SU-DHL-6 (cell line): Measurements from ENCODE around the gene UQCRC1.

ENCODE experiments used
- H2AFZ ChIP-seq: fragments of 200-600 bp; sonication (generic); 2 replicates; pipeline ENCODE4 v1.6.1; 2014; ENCODE audit warnings: low read depth, mild to moderate bottlenecking, moderate library complexity, mixed read lengths, antibody characterized with exemption, low read length; ENCODE audit not compliant: severe bottlenecking
- H3F3A ChIP-seq: fragments of 200-600 bp; shearing (Covaris generic); 2 replicates; pipeline ENCODE4 v1.6.0; 2016; ENCODE audit warnings: antibody characterized with exemption, mild to moderate bottlenecking; ENCODE audit not compliant: insufficient read depth
- H3K27ac ChIP-seq: fragments of 200-600 bp; sonication (generic); 2 replicates; pipeline ENCODE4 v1.5.1; 2016; ENCODE audit warnings: low read depth, mild to moderate bottlenecking, low read length, moderate library complexity, mixed read lengths
- H3K27me3 ChIP-seq: fragments of 200-600 bp; sonication (generic), shearing (Covaris generic); 2 replicates; pipeline ENCODE4 v1.6.0; 2014; ENCODE audit warnings: mild to moderate bottlenecking, low read length
- H3K36me3 ChIP-seq: fragments of 200-600 bp; sonication (generic); 2 replicates; pipeline ENCODE4 v1.6.1; 2014; ENCODE audit warnings: mild to moderate bottlenecking, low read length, mixed read lengths
- H3K4me2 ChIP-seq: fragments of 300-600, 200-600 bp; shearing (Covaris generic), sonication (generic); 2 replicates; pipeline ENCODE4 v1.6.0; 2014; ENCODE audit warnings: low read length, low read depth, mild to moderate bottlenecking; ENCODE audit not compliant: poor library complexity, severe bottlenecking
- H3K4me3 ChIP-seq: fragments of 200-600 bp; sonication (generic); 2 replicates; pipeline ENCODE4 v1.5.1; 2014; ENCODE audit warnings: antibody characterized with exemption, low read length, mild to moderate bottlenecking, mixed read lengths; ENCODE audit not compliant: insufficient read depth, poor library complexity, severe bottlenecking
- H3K79me2 ChIP-seq: fragments of 200-600 bp; sonication (generic); 2 replicates; pipeline ENCODE4 v1.6.1; 2014; ENCODE audit warnings: mild to moderate bottlenecking, low read length, moderate library complexity; ENCODE audit not compliant: insufficient read depth
- H3K9ac ChIP-seq: fragments of 200-600 bp; sonication (generic); 2 replicates; pipeline ENCODE4 v1.7.0; 2014; ENCODE audit warnings: mild to moderate bottlenecking, low read length
- H3K9me2 ChIP-seq: fragments of 200-600 bp; sonication (generic); replicated peaks from 2 replicates; pipeline ENCODE4 v1.6.1; 2014; ENCODE audit warnings: low read length; ENCODE audit not compliant: insufficient read depth
- H3K9me3 ChIP-seq: fragments of 200-600 bp; sonication (generic); 2 replicates; pipeline ENCODE4 v1.6.1; 2014; ENCODE audit warnings: low read length, mixed read lengths; ENCODE audit not compliant: insufficient read depth
- H4K20me1 ChIP-seq: fragments of 200-600 bp; sonication (generic); 2 replicates; pipeline ENCODE4 v1.6.1; 2014; ENCODE audit warnings: low read depth, mild to moderate bottlenecking, antibody characterized with exemption, low read length, moderate library complexity, mixed read lengths
- CTCF ChIP-seq: fragments of 200-600 bp; sonication (generic); IDR thresholded peaks from one replicate; pipeline ENCODE4 v1.5.1; 2017; ENCODE audit warnings: antibody characterized with exemption, mild to moderate bottlenecking, low read length, moderate library complexity; ENCODE audit not compliant: insufficient read depth, poor library complexity, severe bottlenecking
- EZH2phosphoT487 ChIP-seq: fragments of 200-600 bp; sonication (generic), shearing (Covaris generic); conservative IDR thresholded peaks from 2 replicates; pipeline ENCODE4 v1.6.1; 2018; ENCODE audit warnings: mild to moderate bottlenecking, antibody characterized with exemption, low read length, moderate library complexity, mixed read lengths

UQCRC1 gene

GRCh38 chr3:48655606-48656005 is 46.2 kb upstream of the UQCRC1 start:
- Histone ChIP-seq H3K36me3 (no peaks in the 10 kb centered on the region), H3K4me2 (peak overlapping the region; percentile 43), H4K20me1 (no peaks in the 10 kb centered on the region), H3K79me2 (no peaks in the 10 kb centered on the region), H3K9me3 (no peaks in the 10 kb centered on the region), H2AFZ (peak overlapping the region; percentile 80), H3K27ac (no peak overlapping the region), H3K27me3 (no peaks in the 10 kb centered on the region), H3K9ac (peak overlapping the region; percentile 57), H3F3A (0 out of 2 replicates have a peak, but pooled peaks cover 6% of the 10 kb centered on the region), H3K4me3 (peak overlapping the region; percentile 54), H3K9me2 (no peaks in the 10 kb centered on the region)
- TF ChIP-seq CTCF = no peak
- no peak for TF ChIP-seq EZH2phosphoT487

- H3K27me3 ChIP-seq = no peaks in the 10 kb centered on the region
- H3K36me3 ChIP-seq = no peaks in the 10 kb centered on the region
- 0 out of 2 replicates have a peak, but pooled peaks cover 6% of the 10 kb centered on the region for H3F3A ChIP-seq
- no peak overlapping the region for H3K27ac ChIP-seq
- no peak overlapping the region for H2AFZ ChIP-seq
- H3K9me2 ChIP-seq = no peaks in the 10 kb centered on the region
- no peak for TF ChIP-seq EZH2phosphoT487
- no peak for TF ChIP-seq CTCF
- H3K4me2 ChIP-seq = no peak overlapping the region
- no peaks in the 10 kb centered on the region for H4K20me1 ChIP-seq
- H3K9me3 ChIP-seq = no peaks in the 10 kb centered on the region
- no peaks in the 10 kb centered on the region for H3K79me2 ChIP-seq
- H3K9ac ChIP-seq = no peak overlapping the region
- H3K4me3 ChIP-seq = no peak overlapping the region
Measured at GRCh38 chr3:48655063-48655462, 45.6 kb upstream of the UQCRC1 start.

GRCh38 chr3:48652923-48653715 is 43.7 kb upstream of the UQCRC1 start:
- Histone ChIP-seq H3K4me3 (no peak overlapping the region), H3K9ac (no peak overlapping the region), H3F3A (no peaks in the 10 kb centered on the region), H3K27me3 (no peaks in the 10 kb centered on the region), H4K20me1 (no peaks in the 10 kb centered on the region), H3K27ac (no peak overlapping the region), H3K9me2 (no peaks in the 10 kb centered on the region), H3K36me3 (no peaks in the 10 kb centered on the region), H3K9me3 (no peaks in the 10 kb centered on the region), H3K4me2 (no peak overlapping the region), H2AFZ (no peak overlapping the region), H3K79me2 (no peaks in the 10 kb centered on the region)
- no peak for TF ChIP-seq CTCF
- TF ChIP-seq EZH2phosphoT487 = no peak
